HG03196 (cell line): ENCODE measurements around the gene PRPF19.
A peak's percentile ranks its signal among the peaks of the same experiment; 100 is the strongest.
"Not testable (repeated sequence)": the region's sequence is repeated elsewhere in the genome, so short reads cannot be mapped to it uniquely, and the experiment has no call there.

Experiments
- ATAC-seq: cut with Tn5 transposase; IDR thresholded peaks from one replicate; pipeline ENCODE4 v1.9.1; 2021; ENCODE audit not compliant: unreplicated experiment

Gene PRPF19

DNA sequence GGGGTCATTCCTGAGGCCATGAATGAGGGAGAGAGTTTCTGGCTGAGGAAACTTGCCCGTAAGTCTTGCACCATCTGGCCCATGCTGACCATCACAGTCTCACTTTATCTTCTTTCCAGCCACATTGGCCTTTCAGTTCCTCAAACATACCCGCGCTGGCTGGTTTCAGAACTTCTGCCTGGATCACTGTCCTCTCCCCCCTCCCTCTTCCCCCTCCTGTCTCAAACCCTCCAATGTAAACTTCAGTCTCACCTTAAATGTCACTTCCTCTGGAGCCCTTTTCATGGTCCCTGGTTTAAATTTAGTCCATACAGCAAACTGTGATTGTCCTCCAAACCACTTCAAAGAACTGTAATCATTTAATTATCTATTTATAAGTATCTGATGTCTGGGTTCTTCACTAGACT, 3.9 kb upstream of the PRPF19 start:
- peak; percentile 33 for ATAC-seq

GRCh38 chr11:60909680-60910280, 3.4 kb upstream of the PRPF19 start:
- ATAC-seq: not testable (repeated sequence)

- ATAC-seq: no peak
Observed at GRCh38 chr11:60908803-60909202, 2.4 kb upstream of the PRPF19 start.

DNA sequence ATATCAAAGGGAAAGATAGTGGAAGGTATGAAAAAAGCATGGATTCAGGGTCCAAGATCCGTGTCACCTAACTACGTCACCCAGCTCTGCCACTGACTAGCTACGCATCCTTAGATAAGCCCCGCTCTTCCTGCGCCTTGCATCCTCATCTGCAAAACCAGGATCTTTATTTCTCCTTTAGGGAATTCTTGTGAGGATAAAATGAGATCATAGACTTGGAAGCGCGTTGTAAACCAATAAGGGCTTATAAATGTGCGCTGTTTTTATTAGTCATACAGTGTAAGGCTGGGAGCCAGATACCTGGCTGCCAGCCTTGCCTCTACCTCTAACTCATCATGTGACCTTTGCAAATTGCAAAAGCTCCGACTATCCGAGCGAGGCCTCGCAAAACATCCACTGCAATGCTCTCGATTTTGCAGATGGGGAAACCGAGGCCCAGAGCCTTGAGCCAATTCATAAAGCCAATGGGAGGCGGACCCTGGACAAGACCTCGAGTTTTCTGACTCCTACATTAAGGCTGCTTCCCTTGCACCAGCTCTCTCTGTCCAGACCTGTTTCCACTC, 753 bp downstream of the PRPF19 start:
- no peak for ATAC-seq

- no peak for ATAC-seq
Observed at GRCh38 chr11:60905047-60905446, 1.3 kb downstream of the PRPF19 start.

- ATAC-seq: no peak
Observed at GRCh38 chr11:60902625-60903024, 3.8 kb downstream of the PRPF19 start.

- no peak for ATAC-seq
Observed at GRCh38 chr11:60900673-60901404, 5.5 kb downstream of the PRPF19 start.

GRCh38 chr11:60899977-60900376, 6.4 kb downstream of the PRPF19 start:
- ATAC-seq: no peak

DNA sequence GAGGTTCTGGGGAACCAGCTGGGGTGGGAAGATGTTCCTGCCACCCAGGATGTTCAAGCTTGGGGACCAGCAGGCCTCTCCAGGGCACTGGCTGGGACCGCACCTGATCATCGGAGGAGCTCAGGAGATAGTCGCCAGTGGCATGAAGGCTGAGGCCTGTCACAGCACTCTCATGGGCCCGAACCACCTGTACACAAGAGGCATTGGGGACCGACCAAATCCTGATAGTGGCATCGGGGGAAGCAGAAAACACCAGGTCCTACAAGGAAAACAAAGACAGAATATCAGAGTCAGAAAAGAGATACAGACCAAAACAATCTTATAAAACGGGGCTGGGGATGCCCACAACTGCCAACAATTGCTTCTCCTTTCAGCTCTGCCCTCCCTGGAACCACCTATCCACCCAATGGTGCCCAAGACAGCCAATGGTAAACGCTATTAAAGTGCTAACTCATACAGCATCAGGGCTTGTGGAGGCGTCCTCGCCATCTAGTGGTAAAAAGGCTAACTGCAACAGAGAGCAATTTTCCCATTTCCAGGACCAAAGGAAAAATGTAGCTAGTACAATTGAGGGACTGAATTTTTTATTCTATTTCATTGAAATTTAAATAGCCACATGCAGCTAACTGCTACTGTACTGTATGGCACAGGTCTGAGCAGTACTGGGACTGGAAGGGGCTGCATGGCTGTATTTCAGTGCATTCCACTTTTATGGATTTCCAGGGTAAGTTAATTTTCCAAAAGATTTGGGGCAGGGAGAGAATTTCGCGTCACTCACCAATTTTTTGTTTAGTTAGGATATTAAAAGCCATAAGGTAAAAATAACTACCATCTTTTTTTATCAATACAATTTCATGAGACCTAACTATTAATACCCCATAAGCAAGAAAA, 7.1 kb downstream of the PRPF19 start:
- ATAC-seq: no peak

GRCh38 chr11:60897496-60897895, 8.9 kb downstream of the PRPF19 start:
- no peak for ATAC-seq

- no peak for ATAC-seq
Observed at GRCh38 chr11:60895687-60896086, 10.7 kb downstream of the PRPF19 start.

- no peak for ATAC-seq
Observed at GRCh38 chr11:60891103-60891741, 15.2 kb downstream of the PRPF19 start.

- ATAC-seq: no peak
Observed at GRCh38 chr11:60890696-60891095, 15.7 kb downstream of the PRPF19 start.

DNA sequence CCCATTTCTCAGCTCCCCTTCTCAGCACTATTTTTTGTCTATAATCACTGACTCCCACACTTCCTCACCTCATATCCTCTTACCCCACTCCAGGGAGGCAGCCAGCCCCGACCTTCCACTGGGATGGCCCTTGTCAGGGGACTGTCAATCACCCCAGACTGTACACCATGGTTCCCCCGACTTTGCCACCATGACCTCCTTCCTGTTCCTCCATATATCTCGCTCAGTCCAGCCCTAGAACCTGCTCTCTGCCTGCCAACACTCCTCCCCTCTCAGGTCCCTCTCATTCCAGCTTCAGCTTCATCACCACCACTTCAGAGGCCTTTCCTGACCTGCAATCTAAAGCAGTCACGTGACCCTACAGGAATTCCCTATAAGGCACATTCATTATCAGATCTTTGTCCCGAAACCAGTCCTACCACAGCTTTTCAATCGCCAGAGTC, 16.5 kb downstream of the PRPF19 start:
- no peak for ATAC-seq

DNA sequence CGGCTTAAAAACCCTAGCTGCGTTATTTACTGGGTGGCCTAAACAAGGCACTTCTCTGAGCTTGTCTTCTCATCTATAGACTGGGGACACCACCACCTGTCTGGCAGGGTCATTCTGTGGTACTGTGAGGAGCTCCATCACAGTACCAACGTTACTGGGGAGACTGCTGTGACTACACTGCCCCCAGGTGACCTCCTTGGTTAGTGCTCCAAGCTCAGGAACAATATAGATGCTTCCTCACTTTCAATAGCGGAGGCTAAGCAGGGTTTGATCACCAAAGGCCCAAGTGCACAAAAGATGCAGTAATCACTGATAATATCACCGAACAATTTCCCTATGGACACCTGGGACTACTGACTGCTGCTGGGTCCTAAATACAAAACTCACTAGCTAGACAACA, 18.8 kb downstream of the PRPF19 start:
- ATAC-seq: no peak

DNA sequence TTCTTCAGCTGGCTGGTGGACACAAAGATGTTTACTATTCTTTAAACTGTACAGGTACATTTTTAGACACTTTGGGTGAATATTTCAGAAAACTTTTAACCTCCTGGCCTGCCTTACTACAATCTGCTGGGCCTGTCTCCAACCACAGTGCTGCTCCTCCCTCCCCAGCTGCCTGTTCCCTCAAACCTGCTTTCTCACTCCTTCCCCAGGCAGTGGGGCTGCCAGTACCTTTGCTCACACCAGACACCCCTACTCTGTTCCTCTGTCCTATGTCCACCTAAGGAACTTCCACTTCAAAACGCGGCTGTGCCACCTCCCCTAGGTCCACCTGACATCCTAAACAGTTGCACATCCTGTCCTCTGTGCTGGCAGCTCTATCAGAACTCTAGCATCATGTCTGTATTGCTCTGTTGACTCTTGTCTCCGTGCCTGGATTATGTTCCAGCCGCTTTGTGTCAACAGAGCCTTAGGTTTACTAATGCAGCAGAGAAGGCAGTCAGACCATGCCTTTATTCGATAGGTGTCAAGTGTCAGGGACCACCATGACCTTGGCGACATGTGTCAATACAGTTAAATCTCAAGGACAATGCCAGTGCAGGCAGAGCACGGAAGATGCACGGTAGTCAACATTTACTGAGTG, 25.6 kb downstream of the PRPF19 start:
- ATAC-seq: no peak

DNA sequence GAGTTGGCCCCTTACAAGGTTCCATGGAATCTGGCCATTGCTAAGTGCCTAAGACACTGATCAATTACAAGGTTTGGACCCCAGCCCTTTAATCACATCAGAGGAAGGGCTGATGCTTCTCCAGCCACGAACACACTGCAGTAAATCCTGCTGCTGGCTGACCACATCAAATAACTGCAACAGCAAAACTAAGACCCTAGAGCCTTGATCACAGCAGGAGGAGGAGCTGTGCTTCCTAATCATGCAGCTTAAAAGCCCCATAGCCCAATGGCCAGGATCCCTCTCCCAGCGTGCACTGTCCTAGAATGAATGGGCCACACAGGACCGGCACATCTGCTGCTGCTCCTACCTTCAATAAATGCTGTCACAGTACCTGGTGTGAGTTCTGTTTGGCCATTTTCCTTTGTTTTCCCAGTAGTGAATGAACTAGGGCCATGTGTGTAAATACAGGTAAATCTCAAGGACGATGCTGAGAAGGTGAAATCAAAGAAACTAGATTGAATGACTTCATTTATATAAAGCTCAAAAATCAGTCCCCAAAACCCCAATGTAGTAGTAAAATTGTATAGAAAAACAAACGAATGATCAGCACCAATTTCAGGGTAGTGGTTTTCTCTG, 26.3 kb downstream of the PRPF19 start:
- no peak for ATAC-seq

GRCh38 chr11:60879104-60879503, 27.3 kb downstream of the PRPF19 start:
- ATAC-seq: no peak

DNA sequence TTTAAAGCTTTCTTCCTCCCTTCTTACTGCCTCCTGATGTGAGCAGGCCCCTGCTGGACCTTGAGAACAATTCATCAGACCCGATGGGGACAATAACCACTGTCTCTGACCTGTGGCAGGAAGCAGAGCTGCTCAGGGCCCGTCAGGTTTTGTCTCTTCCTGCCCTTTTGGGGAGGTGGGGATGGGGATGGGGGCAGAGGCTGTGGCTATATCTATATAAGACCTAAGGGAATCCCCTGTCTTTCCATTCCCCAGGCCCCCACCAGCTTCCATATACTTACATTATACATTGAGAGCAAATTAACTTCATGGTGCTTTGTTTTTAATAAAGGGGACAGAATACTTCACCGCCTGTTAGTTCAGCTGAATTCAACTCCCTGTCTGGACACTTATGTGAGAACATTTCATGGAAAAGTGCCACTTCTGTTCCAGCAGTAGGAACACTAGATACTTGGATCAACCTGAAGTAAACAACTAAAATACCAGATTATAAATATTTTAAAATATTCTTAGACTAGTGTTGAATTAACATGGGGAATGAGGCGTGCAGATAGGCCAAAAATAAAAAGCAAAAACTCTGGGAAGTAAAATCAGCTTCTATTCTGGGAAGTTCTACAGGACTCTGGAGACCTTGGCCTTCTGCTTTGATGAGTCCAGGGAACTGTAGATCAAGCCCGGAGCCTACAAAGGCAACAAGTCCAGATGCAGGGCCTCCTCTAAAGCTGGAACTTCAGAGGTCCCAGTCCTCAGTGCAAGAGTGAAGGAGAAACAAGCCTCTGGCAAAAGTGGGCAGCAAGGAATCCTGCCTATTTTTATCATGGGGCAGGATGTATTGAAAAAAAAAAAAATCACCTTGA, 27.9 kb downstream of the PRPF19 start:
- ATAC-seq: no peak
